Prostate gland (tissue), 2 donors: ENCODE data around the gene SEMA3E.

ENCODE experiments used
- CTCF ChIP-seq, 4 experiments: fragments of 200-600 bp in 2 of 4; fragments of 450-650 bp in 2 of 4; sonication (generic) in 2 of 4; IDR thresholded peaks; 1 replicate in 3 of 4; 2 replicates in 1 of 4; pipeline ENCODE4 v1.5.1; 2016 to 2019; ENCODE audit warnings: antibody characterized with exemption in 4 of 4, mild to moderate bottlenecking in 2 of 4, moderate library complexity in 2 of 4
- POLR2A ChIP-seq: fragments of 450-650 bp; IDR thresholded peaks from one replicate; pipeline ENCODE4 v1.6.1; 2016; ENCODE audit warnings: antibody characterized with exemption, mild to moderate bottlenecking
- POLR2AphosphoS5 ChIP-seq: sonication (generic); formaldehyde crosslinking; IDR thresholded peaks from one replicate; pipeline ENCODE4 v1.6.1; 2017; ENCODE audit warnings: antibody characterized with exemption

- TF ChIP-seq POLR2A: no peak
- TF ChIP-seq POLR2AphosphoS5: no peak
- TF ChIP-seq CTCF (IDR thresholded peaks at IDR 0.05): no peak
These were observed 120.0 kb downstream of the SEMA3E start for GRCh38 chr7:83528925-83529423.
